ENCODE results near the gene FLNB.

FLNB gene

DNA sequence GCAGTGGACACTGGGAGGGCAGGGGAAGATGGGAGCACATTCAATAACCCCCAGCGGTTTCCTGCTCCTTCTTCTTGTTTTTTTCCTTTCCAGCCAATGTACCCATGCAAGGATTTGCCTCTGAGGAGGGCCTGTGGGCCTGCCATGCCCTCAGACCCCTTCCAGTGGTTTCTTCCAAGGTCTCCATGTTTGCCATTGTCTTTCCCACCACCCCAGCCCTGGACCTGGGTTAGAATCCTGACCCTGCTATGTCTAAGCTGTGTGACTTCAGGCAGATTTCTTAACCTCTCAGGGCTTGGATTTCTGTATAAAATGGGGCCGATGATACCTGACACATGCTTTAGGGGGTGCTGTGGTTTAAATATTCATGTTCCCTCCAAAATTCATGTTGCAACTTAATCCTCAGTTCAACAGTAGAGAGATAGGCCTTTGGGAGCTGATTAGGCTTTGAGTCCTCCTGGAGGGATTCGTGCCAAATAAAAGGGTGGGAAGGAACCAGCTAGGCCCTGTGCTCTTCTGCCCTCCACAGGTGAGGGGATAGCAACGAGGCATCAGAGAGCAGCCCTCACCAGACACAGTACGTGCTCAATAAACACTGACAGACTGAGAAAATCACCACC is 46.3 kb upstream of the FLNB start:
- H3K4me3 ChIP-seq (ENCODE audit: low read depth, low read length): no peak overlapping the region
- TF ChIP-seq, protein P1, sequence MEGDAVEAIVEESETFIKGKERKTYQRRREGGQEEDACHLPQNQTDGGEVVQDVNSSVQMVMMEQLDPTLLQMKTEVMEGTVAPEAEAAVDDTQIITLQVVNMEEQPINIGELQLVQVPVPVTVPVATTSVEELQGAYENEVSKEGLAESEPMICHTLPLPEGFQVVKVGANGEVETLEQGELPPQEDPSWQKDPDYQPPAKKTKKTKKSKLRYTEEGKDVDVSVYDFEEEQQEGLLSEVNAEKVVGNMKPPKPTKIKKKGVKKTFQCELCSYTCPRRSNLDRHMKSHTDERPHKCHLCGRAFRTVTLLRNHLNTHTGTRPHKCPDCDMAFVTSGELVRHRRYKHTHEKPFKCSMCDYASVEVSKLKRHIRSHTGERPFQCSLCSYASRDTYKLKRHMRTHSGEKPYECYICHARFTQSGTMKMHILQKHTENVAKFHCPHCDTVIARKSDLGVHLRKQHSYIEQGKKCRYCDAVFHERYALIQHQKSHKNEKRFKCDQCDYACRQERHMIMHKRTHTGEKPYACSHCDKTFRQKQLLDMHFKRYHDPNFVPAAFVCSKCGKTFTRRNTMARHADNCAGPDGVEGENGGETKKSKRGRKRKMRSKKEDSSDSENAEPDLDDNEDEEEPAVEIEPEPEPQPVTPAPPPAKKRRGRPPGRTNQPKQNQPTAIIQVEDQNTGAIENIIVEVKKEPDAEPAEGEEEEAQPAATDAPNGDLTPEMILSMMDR (IDR thresholded peaks at IDR 0.05; ENCODE audit: borderline replicate concordance, insufficient read depth, low read depth, low read length): peak; percentile 35; the same call in 1 of the 2 replicates

DNA sequence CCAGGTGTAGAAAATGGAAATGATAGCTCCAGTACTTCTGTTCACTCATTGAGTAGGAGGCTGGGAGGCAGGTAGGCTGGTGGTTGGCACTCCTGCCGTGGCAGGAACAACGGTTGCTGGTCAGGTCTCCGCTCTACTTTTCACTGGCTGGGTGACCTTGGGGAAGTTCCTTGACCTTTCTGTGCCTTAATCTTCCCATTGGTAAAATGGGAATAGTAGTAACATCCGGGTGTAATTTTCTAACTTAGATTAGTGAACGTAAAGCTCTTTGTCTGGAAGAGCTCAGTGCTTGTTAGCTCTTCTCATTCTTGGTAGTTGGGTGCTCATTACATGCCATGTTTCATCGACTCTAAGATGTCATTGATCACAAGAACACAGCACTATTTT is 45.8 kb upstream of the FLNB start:
- TF ChIP-seq, protein P1 (IDR thresholded peaks at IDR 0.05; ENCODE audit: borderline replicate concordance, insufficient read depth, low read depth, low read length): no peak
- no peak overlapping the region for H3K4me3 ChIP-seq (ENCODE audit: low read depth, low read length)

DNA sequence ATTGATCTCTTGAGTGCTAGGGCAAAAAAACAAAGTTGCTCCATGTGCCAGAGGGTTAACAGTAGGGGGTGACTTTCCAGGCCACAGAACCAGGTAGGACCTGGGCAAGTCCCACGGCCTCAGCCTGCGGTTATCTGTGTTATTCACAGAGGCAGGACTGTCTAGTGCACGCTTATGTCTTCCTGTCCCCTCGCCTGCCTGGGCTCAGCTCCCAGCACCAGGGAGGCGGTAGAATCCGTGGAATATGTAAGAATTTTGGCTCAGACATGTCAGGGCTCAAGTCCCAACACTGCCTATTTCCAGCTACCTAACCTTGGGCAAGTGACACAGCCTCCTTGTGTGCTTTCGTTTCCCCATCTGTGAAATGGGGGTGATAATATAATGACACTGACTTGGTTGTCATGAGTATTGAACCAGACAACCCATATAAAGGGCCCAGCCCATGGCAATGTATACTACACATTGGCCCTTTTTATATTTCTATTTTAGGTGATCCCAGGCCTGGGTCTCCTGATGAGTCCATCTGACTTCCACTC is 44.3 kb upstream of the FLNB start:
- H3K4me3 ChIP-seq (ENCODE audit: low read depth, low read length): no peak overlapping the region
- TF ChIP-seq, protein P1 (IDR thresholded peaks at IDR 0.05; ENCODE audit: borderline replicate concordance, insufficient read depth, low read depth, low read length): no peak

DNA sequence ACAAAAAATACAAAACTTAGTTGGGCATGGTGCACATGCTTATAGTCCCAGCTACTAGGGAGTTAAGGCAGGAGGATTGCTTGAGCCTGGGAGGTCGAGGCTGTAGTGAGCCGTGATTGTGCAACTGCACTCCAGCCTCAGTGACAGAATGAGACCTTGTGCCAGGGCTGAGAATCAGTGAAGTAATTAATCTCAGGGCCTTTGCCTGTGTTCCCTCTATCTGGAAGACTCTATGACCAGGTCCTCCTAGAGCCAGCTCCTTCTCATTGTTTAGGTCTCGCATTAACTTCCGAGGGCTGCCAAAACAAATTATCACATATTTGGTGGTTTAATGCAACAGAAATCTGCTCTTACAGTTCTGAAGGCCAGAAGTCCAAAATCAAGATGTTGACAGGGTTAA is 41.4 kb upstream of the FLNB start:
- TF ChIP-seq, protein P1 (IDR thresholded peaks at IDR 0.05; ENCODE audit: borderline replicate concordance, insufficient read depth, low read depth, low read length): no peak
- H3K4me3 ChIP-seq (ENCODE audit: low read depth, low read length): no peak overlapping the region

DNA sequence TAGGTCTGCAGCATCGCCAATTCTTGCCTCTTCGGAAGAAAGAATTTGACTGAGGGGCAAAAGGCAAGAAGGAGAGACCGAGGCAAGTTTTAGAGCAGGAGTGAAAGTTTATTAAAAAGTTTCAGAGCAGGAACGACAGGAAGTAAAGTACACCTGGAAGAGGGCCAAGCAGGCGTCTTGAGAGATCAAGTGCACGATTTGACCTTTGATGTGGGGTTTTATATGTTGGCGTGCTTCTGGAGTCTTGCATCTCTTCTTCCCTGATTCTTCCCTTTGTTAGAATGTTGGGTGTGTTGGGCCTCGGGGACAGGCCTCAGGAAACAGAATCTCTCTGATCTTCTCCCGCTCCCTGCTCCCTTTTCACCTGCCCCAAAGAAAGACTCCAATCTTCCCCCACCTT is 40.6 kb upstream of the FLNB start:
- H3K4me3 ChIP-seq (ENCODE audit: low read depth, low read length): no peak overlapping the region
- TF ChIP-seq, protein P1 (IDR thresholded peaks at IDR 0.05; ENCODE audit: borderline replicate concordance, insufficient read depth, low read depth, low read length): no peak

DNA sequence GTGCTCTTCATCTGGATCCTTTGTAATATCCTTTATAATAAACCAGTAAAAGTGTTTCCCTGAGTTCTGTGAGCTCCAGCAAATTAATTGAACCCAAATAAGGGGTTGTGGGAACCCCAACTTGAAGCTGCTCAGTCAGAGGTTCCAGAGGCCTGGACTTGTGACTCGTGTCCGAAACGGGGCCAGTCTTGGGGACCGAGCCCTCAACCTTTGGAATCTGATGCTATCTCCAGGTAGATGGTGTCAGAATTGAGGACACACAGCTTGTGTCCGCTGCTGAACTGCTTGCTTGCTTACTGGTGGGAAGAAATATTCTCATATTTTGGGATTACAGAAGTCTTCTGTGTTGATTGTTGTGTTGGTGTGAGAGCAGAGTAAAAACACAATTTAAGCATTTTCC is 39.7 kb upstream of the FLNB start:
- TF ChIP-seq, protein P1 (IDR thresholded peaks at IDR 0.05; ENCODE audit: borderline replicate concordance, insufficient read depth, low read depth, low read length): no peak
- H3K4me3 ChIP-seq (ENCODE audit: low read depth, low read length): no peak overlapping the region

DNA sequence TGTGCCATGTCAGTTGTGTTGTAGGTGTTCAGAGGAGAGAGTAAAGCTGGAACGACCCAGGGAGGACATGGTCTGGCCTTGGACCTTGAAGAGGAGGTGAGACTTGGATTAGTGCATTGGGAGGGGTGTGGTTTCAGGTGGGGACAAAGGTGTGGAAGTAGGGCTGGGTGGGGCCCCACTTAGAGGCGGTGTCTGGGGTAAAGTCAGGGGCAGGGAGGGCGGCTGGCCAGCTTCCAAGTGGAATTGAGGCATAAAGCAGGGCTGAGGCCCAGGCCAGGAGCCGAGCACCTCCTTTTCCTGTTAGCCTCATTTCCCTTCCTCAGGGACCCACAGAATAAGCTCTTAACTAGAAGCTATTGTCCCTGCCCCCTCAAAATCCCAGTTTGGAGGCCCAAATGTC is 36.2 kb upstream of the FLNB start:
- no peak overlapping the region for H3K4me3 ChIP-seq (ENCODE audit: low read depth, low read length)
- TF ChIP-seq, protein P1 (IDR thresholded peaks at IDR 0.05; ENCODE audit: borderline replicate concordance, insufficient read depth, low read depth, low read length): no peak
